Fibroblast of mammary gland (primary cell): ENCODE results near the gene WDR72.

Experiments
- DNase-seq: peaks from one replicate; pipeline ENCODE4 v3.0.0-alpha.2; 2010; ENCODE audit warnings: low read depth
- H3K4me3 ChIP-seq: 2 replicates; pipeline ENCODE4 v1.5.1; 2011; ENCODE audit warnings: low read depth, mild to moderate bottlenecking, low read length, moderate library complexity; ENCODE audit not compliant: control insufficient read depth
- TF ChIP-seq, protein P1 (sequence below): conservative IDR thresholded peaks from 2 replicates; pipeline ENCODE4 v1.5.1; 2011; ENCODE audit warnings: low read depth, low read length, inconsistent platforms; ENCODE audit not compliant: control insufficient read depth, insufficient read depth

The WDR72 gene

DNA sequence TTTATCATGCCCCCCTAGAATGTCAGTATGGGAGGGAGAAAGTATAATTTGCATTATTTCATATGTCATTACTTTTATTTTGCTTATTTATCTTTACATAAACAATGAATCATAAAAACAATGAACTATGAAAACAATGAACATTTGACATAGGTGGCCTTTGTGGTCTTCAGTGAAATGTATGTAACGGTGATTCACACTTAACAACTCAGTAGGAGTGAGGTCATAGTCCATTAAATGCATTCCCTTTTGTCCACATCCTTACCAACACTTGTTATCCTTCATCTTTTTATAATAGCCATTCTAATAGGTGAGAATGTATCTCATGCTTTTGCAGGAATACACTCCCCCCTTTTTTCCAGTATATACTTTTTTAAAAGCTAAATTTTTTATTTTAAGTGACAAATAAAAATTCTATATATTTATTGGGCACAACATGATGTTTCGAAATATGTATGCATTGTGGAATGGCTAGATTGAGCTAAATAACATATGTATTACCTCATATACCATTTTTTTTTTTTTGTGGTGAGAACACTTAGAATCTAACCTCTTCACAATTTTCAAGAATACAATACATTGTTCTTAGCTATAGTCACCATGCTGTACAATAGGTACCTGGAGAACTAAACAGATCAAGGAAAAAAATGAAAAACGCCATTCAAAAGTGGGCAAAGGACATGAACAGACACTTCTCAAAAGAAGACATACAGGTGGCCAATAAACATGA is 189.5 kb downstream of the WDR72 start:
- DNase-seq, result no peak
- no peak overlapping the region for H3K4me3 ChIP-seq
- TF ChIP-seq, protein P1, sequence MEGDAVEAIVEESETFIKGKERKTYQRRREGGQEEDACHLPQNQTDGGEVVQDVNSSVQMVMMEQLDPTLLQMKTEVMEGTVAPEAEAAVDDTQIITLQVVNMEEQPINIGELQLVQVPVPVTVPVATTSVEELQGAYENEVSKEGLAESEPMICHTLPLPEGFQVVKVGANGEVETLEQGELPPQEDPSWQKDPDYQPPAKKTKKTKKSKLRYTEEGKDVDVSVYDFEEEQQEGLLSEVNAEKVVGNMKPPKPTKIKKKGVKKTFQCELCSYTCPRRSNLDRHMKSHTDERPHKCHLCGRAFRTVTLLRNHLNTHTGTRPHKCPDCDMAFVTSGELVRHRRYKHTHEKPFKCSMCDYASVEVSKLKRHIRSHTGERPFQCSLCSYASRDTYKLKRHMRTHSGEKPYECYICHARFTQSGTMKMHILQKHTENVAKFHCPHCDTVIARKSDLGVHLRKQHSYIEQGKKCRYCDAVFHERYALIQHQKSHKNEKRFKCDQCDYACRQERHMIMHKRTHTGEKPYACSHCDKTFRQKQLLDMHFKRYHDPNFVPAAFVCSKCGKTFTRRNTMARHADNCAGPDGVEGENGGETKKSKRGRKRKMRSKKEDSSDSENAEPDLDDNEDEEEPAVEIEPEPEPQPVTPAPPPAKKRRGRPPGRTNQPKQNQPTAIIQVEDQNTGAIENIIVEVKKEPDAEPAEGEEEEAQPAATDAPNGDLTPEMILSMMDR, result no peak

DNA sequence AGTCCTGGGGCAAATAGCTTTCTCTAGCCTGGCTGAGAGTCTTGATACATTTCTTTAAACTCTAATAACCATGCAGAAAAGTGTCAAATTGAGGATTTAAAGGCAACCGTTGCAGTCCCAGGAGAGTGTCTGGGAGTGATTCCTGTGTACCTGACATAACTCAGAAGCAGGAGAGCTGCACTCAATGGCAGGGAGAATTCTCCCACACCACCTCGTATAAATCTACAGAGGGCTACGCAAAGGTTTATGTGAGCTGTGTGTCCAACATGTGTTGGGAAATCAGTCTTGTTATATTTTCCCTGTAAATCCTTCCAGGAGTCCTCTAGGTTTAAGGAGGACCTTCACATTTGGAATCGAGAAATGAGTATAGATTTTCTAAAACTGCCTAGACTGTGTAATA is 192.6 kb downstream of the WDR72 start:
- TF ChIP-seq, protein P1, result no peak
- DNase-seq, result no peak
- H3K4me3 ChIP-seq, result no peak overlapping the region

DNA sequence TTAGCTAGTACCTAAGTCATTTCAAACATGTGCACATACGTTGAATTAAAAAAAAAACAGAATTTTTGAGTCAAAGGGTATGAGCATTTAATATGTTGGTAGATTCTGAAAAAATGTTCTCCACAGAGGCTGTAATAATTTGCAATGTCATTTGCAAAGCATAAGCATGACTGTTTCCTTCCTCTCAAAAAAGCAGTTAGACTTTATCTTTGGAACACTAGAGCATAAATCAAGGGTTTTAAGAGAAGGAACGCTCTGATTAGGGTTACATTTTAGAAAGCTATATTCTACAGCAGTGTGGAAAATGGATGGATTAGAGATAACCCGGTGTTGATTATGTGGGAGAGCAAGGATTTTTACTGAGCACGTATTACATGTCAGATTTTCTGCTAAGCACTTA is 193.7 kb downstream of the WDR72 start:
- DNase-seq, result no peak
- no peak overlapping the region for H3K4me3 ChIP-seq
- TF ChIP-seq, protein P1, result no peak

DNA sequence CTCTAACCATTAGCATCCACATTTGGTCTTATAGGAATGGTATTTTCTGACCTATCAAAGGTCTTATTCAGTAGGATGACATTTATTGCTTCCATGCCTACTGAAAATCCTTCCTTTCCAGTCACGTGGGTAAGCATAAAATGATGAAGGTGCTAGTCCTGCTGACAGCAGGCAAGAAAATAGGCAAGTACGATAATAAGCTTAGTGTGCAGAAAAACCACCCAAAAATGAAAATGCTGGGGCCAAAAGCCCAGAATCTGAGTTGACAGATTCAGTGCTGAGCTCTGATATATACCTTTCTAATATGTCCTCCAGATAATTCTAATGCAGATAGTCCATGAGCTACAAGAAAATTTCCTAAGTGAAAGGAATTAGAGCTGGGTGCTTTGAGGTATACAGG is 194.8 kb downstream of the WDR72 start:
- no peak for DNase-seq
- TF ChIP-seq, protein P1, result no peak
- no peak overlapping the region for H3K4me3 ChIP-seq

DNA sequence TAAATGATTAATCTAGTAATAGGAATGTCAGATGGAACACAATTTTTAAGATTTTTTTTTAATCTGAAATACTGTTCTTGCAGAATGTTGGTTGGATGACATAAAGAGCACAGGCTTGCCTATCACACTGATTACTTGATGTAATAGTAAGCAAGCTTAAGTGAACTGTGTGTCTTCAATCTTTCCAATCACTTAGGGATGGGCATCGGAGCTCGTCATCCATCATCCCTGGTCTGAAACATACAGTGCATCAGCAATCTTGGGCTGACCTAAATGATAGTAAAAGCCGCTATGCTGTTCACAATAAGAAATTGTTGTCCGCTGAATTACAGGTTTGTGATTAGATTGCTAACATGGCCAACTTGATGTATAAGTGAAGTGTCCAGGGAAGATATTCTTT is 195.8 kb downstream of the WDR72 start:
- TF ChIP-seq, protein P1, result no peak
- H3K4me3 ChIP-seq, result no peak overlapping the region
- DNase-seq, result no peak

DNA sequence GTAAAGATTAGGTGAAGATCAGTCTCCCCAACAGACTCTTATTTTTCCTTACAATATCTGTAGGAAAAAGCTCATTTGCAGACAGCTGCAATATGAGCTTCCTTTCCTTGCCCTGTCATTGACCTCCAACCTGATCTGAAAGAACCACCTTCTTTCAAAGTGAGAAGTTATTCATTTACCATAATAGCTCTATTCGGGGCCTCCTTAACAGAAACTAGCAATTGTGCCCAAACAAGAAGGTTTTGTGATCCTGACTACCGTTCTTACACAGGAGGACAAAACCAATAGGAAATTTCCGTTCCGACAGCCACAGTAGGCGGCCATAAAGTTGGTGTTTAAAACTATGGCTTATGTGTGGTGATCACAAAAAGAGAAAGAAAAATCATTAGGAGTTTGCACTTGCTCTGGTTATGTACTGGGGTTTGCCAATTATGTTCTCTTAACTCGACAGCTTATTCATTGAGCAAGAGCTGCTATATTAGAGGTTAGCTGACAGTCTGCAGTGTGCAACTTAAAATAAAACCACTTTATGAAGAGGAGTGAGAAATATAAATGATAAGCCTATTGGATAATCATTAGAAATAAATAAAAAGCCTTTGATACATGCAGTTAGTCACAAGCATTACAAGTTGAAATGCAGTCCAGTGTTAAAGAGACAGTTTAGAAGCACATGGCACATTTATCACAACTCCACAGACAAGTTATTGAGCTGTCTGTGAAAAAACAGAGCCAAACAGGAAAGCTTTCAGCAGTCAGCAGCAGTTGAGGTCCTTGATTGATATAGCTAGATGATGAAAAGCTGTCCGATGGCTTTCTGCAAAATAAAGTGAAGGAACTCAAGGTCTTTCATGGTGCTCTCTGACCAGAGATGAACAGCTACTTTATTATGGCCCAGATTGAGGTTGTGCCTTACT is 199.8 kb downstream of the WDR72 start:
- TF ChIP-seq, protein P1, result no peak
- no peak overlapping the region for H3K4me3 ChIP-seq

More for the DNA sequence above, 199.8 kb downstream of the WDR72 start:
- DNase-seq, result no peak
